Panc1 (cell line): ENCODE measurements around the gene EFNA1. TPM values are rescaled to one million over a fixed set of nuclear protein-coding genes. Genes with fewer than 3 reads are reported as not detected.
"Not testable (repeated sequence)": the region's sequence is repeated elsewhere in the genome, so short reads cannot be mapped to it uniquely, and the experiment has no call there.

Experiments
- ATAC-seq: fragments of 200-7000 bp; cut with Tn5 transposase; 2 replicates; pipeline ENCODE4 v1.9.1; 2020; ENCODE audit warnings: mild to moderate bottlenecking, moderate library complexity
- BruUV-seq: library from RNA; stranded (reverse); fragments of 400-500 nt; replicated peaks from 2 replicates; lab custom pipeline; 2021; lab: Mats Ljungman, UMichigan
- CTCF ChIA-PET: fragments of 300-600 bp; sonication (Branson Sonifier 250); formaldehyde crosslinking; loops from one replicate; lab custom pipeline; 2022; ENCODE audit warnings: antibody characterized with exemption; lab: Charles Lee
- POLR2A ChIA-PET: fragments of 300-600 bp; sonication (Branson Sonifier 250); formaldehyde crosslinking; loops from one replicate; lab custom pipeline; 2022; ENCODE audit warnings: antibody characterized with exemption; lab: Charles Lee
- DNase-seq: peaks from one replicate; pipeline ENCODE4 v3.0.0-alpha.2; 2010; ENCODE audit warnings: low read depth, low spot score
- H3K27ac ChIP-seq: 2 replicates; pipeline ENCODE4 v1.5.1; 2011; ENCODE audit warnings: mild to moderate bottlenecking, low read length, inconsistent platforms
- H3K27me3 ChIP-seq: fragments of 200-500 bp; sonication (Bioruptor generic); 2 replicates; pipeline ENCODE4 v1.6.0; 2014; ENCODE audit warnings: low read length, inconsistent platforms; ENCODE audit not compliant: control insufficient read depth, insufficient read depth
- H3K36me3 ChIP-seq: fragments of 200-500 bp; sonication (Bioruptor generic); 2 replicates; pipeline ENCODE4 v1.5.1; 2014; ENCODE audit warnings: inconsistent platforms, mild to moderate bottlenecking, low read length, moderate library complexity; ENCODE audit not compliant: control insufficient read depth, insufficient read depth
- H3K4me1 ChIP-seq: 2 replicates; pipeline ENCODE4 v1.5.1; 2011; ENCODE audit warnings: inconsistent platforms, mild to moderate bottlenecking, low read length, moderate library complexity; ENCODE audit not compliant: control insufficient read depth, insufficient read depth
- H3K4me3 ChIP-seq, 2 experiments: 2 replicates each; pipeline ENCODE4 v1.5.1; 2011 to 2012; ENCODE audit warnings: low read depth in 2 of 2, low read length in 2 of 2, mild to moderate bottlenecking in 2 of 2, inconsistent platforms in 1 of 2, moderate library complexity in 1 of 2
- H3K9me3 ChIP-seq: fragments of 200-500 bp; sonication (Bioruptor generic); 2 replicates; pipeline ENCODE4 v1.5.1; 2014; ENCODE audit warnings: low read depth, mild to moderate bottlenecking, inconsistent platforms, low read length, moderate library complexity; ENCODE audit not compliant: control insufficient read depth, insufficient read depth
- CTCF ChIP-seq: fragments of 450-650 bp; IDR thresholded peaks from 2 replicates; pipeline ENCODE4 v1.5.1; 2017; ENCODE audit warnings: mild to moderate bottlenecking
- POLR2AphosphoS5 ChIP-seq: IDR thresholded peaks from 2 replicates; pipeline ENCODE4 v1.6.1; 2012; ENCODE audit warnings: mild to moderate bottlenecking, low read depth, low read length, moderate library complexity
- REST ChIP-seq, 2 experiments: IDR thresholded peaks; 2 replicates each; pipeline ENCODE4 v1.6.1; 2011 to 2012; ENCODE audit warnings: low read depth in 2 of 2, control low read depth in 1 of 2, low read length in 1 of 2, mild to moderate bottlenecking in 1 of 2, moderate library complexity in 1 of 2; ENCODE audit not compliant: insufficient read depth in 1 of 2
- SIN3A ChIP-seq: IDR thresholded peaks from 2 replicates; pipeline ENCODE4 v1.6.1; 2012; ENCODE audit warnings: low read depth, mild to moderate bottlenecking, low read length, moderate library complexity, borderline replicate concordance; ENCODE audit not compliant: insufficient read depth
- TCF7L2 ChIP-seq: IDR thresholded peaks from 2 replicates; pipeline ENCODE4 v1.6.1; 2011; ENCODE audit warnings: mild to moderate bottlenecking, low read depth, low read length, inconsistent platforms
- in situ Hi-C: cut with HindIII; loops from 2 replicates; pipeline ENCODE4 v1.10.0; 2016; ENCODE audit warnings: low sequenced_read_pairs, low pct_unique_long_range_greater_than_20kb
- intact Hi-C: fragments of 100-400 bp; cut with micrococcal nuclease; formaldehyde crosslinking; loops from one replicate; pipeline ENCODE4 v1.10.0; 2022; ENCODE audit not compliant: unreplicated experiment
- total RNA-seq: library from RNA; stranded (reverse); gene quantifications from one replicate; pipeline ENCODE4 v1.2.1, GENCODE V29; 2021; ENCODE audit not compliant: unreplicated experiment

Gene EFNA1
- total RNA-seq, 1 experiment from 2014 or later: 23.8 TPM

GRCh38 chr1:155158991-155159390 is 31.3 kb downstream of the EFNA1 start:
- Histone ChIP-seq H3K27ac (no peak overlapping the region), H3K36me3 (no peaks in the 10 kb centered on the region), H3K4me3 (no peak overlapping the region), H3K27me3 (no peaks in the 10 kb centered on the region; the same call in 1 of the 2 replicates), H3K4me1 (no peaks in the 10 kb centered on the region), H3K9me3 (no peaks in the 10 kb centered on the region)
- in situ Hi-C loops: no loop called here
- TF ChIP-seq POLR2AphosphoS5 (no peak), SIN3A (no peak), TCF7L2 (no peak), CTCF (no peak), REST (IDR thresholded peaks at IDR 0.05; ENCODE audit: insufficient read depth in 1 of 2, low read depth in 2 of 2, low read length in 1 of 2) (no peak)
- no peak for DNase-seq
- intact Hi-C loops: no loop called here
- no TSS peak for BruUV-seq
- POLR2A ChIA-PET: no interaction called here
- no peak for ATAC-seq
- CTCF ChIA-PET: no interaction called here

- no peaks in the 10 kb centered on the region; the same call in 1 of the 2 replicates for H3K27me3 ChIP-seq
- no peak for TF ChIP-seq SIN3A
- no peak for TF ChIP-seq CTCF
- no peak for TF ChIP-seq REST (IDR thresholded peaks at IDR 0.05; ENCODE audit: insufficient read depth in 1 of 2, low read depth in 2 of 2, low read length in 1 of 2)
- TF ChIP-seq TCF7L2: no peak
- TF ChIP-seq POLR2AphosphoS5: no peak
- no peak overlapping the region for H3K4me3 ChIP-seq
- CTCF ChIA-PET: interaction anchor here (0.5 to 0.7 kb wide), 2 partner anchors 17 to 121 kb away, joined by 3 to 5 read pairs; no protein-coding TSS in a partner anchor
- no peak overlapping the region for H3K27ac ChIP-seq
- intact Hi-C loops (no loop called here), in situ Hi-C loops (no loop called here)
- no peaks in the 10 kb centered on the region for H3K36me3 ChIP-seq
- BruUV-seq: no TSS peak
- no peaks in the 10 kb centered on the region for H3K9me3 ChIP-seq
- POLR2A ChIA-PET: no interaction called here
- ATAC-seq: no peak
- no peak for DNase-seq
- no peaks in the 10 kb centered on the region for H3K4me1 ChIP-seq
These were observed 32.5 kb downstream of the EFNA1 start for GRCh38 chr1:155160128-155160527.

- H3K4me3 ChIP-seq, intact Hi-C loops, ATAC-seq, BruUV-seq, H3K9me3 ChIP-seq, in situ Hi-C loops, POLR2A ChIA-PET, CTCF ChIA-PET, H3K36me3 ChIP-seq, DNase-seq, H3K27ac ChIP-seq, H3K4me1 ChIP-seq, H3K27me3 ChIP-seq: not testable (repeated sequence)
These were observed 35.0 kb downstream of the EFNA1 start for GRCh38 chr1:155162631-155163030.

GRCh38 chr1:155163785-155164184 is 36.1 kb downstream of the EFNA1 start:
- BruUV-seq, in situ Hi-C loops, POLR2A ChIA-PET: not testable (repeated sequence)

More at GRCh38 chr1:155163785-155164184, 36.1 kb downstream of the EFNA1 start:
- H3K9me3 ChIP-seq, intact Hi-C loops, CTCF ChIA-PET, DNase-seq, H3K36me3 ChIP-seq, ATAC-seq, H3K4me1 ChIP-seq, H3K27ac ChIP-seq, H3K27me3 ChIP-seq, H3K4me3 ChIP-seq: not testable (repeated sequence)
